Muscle layer of colon (tissue), 2 donors: Measurements from ENCODE around the gene PIGS.
"Not testable (repeated sequence)": the region's sequence is repeated elsewhere in the genome, so short reads cannot be mapped to it uniquely, and the experiment has no call there.

Experiments
- H3K27ac ChIP-seq: one replicate; pipeline ENCODE4 v1.7.0; 2013; ENCODE audit warnings: low read depth, mild to moderate bottlenecking, low read length, moderate library complexity
- H3K27me3 ChIP-seq, 2 donors: one replicate each; pipeline ENCODE4 v1.7.0; 2013; ENCODE audit warnings: low read length in 2 of 2, mild to moderate bottlenecking in 2 of 2; ENCODE audit not compliant: insufficient read depth in 2 of 2, control insufficient read depth in 1 of 2
- H3K36me3 ChIP-seq: one replicate; pipeline ENCODE4 v1.7.0; 2013; ENCODE audit warnings: mild to moderate bottlenecking, low read length; ENCODE audit not compliant: insufficient read depth
- H3K4me1 ChIP-seq: one replicate; pipeline ENCODE4 v1.7.0; 2013; ENCODE audit warnings: mild to moderate bottlenecking, low read length; ENCODE audit not compliant: insufficient read depth
- H3K4me3 ChIP-seq, 2 donors: one replicate each; pipeline ENCODE4 v1.7.0; 2013; ENCODE audit warnings: low read length in 2 of 2, low read depth in 1 of 2, mild to moderate bottlenecking in 1 of 2, moderate library complexity in 1 of 2
- H3K9ac ChIP-seq: one replicate; pipeline ENCODE4 v1.7.0; 2013; ENCODE audit warnings: low read length
- H3K9me3 ChIP-seq: one replicate; pipeline ENCODE4 v1.7.0; 2013; ENCODE audit warnings: mild to moderate bottlenecking, low read length
- donor health status: abdominal sarcoma.
- donor health status: Adenocarcinoma of cecum.

Gene PIGS

GRCh38 chr17:28571361-28572122, at the start of gene PIGS:
PIGS (minus strand) TSS chr17:28571524; CDS start chr17:28571496, 28 bp downstream.
- Histone ChIP-seq H3K27ac (peak within 1 kb of the TSS; percentile 79), H3K4me3 (peak within 1 kb of the TSS; percentile 66 to 88), H3K27me3 (no peaks in the 10 kb centered on the region), H3K4me1 (peaks cover 7% of the 10 kb centered on the region), H3K9ac (peak within 1 kb of the TSS; percentile 94), H3K9me3 (no peaks in the 10 kb centered on the region), H3K36me3 (peaks cover 6% of the 10 kb centered on the region)

GRCh38 chr17:28620010-28620409, 48.7 kb upstream of the PIGS start:
- Histone ChIP-seq H3K9me3 (no peaks in the 10 kb centered on the region), H3K27me3 (no peaks in the 10 kb centered on the region), H3K4me1 (no peaks in the 10 kb centered on the region), H3K36me3 (peaks cover 83% of the 10 kb centered on the region), H3K9ac (no peak overlapping the region), H3K4me3 (no peak overlapping the region), H3K27ac (no peak overlapping the region)

GRCh38 chr17:28618464-28618863, 47.1 kb upstream of the PIGS start:
- H3K4me3 ChIP-seq: no peak overlapping the region
- peaks cover 83% of the 10 kb centered on the region for H3K36me3 ChIP-seq

GRCh38 chr17:28616281-28616680, 45.0 kb upstream of the PIGS start:
- Histone ChIP-seq H3K27ac (no peak overlapping the region), H3K27me3 (no peaks in the 10 kb centered on the region), H3K9ac (no peak overlapping the region), H3K4me1 (no peaks in the 10 kb centered on the region), H3K4me3 (no peak overlapping the region), H3K36me3 (peaks cover 64% of the 10 kb centered on the region), H3K9me3 (no peaks in the 10 kb centered on the region)

More at GRCh38 chr17:28618464-28618863, 47.1 kb upstream of the PIGS start:
- Histone ChIP-seq H3K4me1 (no peaks in the 10 kb centered on the region), H3K27ac (no peak overlapping the region), H3K27me3 (no peaks in the 10 kb centered on the region), H3K9me3 (no peaks in the 10 kb centered on the region), H3K9ac (no peak overlapping the region)

- no peak overlapping the region for H3K4me3 ChIP-seq
- H3K9ac ChIP-seq: no peak overlapping the region
- H3K4me1 ChIP-seq: no peaks in the 10 kb centered on the region
- no peak overlapping the region for H3K27ac ChIP-seq
- H3K36me3 ChIP-seq: peaks cover 56% of the 10 kb centered on the region
- H3K27me3 ChIP-seq: no peaks in the 10 kb centered on the region
- H3K9me3 ChIP-seq: no peaks in the 10 kb centered on the region
These were observed 44.1 kb upstream of the PIGS start for GRCh38 chr17:28615260-28615940.

GRCh38 chr17:28613931-28614381, 42.6 kb upstream of the PIGS start, which contains the start of gene RSKR:
RSKR (minus strand) TSS chr17:28614185; CDS start chr17:28614161, 24 bp downstream.
- Histone ChIP-seq H3K9me3 (no peaks in the 10 kb centered on the region), H3K27me3 (no peaks in the 10 kb centered on the region), H3K27ac (no peak within 1 kb of the TSS), H3K9ac (no peak within 1 kb of the TSS), H3K4me3 (no peak within 1 kb of the TSS), H3K4me1 (no peaks in the 10 kb centered on the region), H3K36me3 (peaks cover 41% of the 10 kb centered on the region)

- Histone ChIP-seq H3K36me3 (peaks cover 37% of the 10 kb centered on the region), H3K9ac (no peak overlapping the region), H3K27ac (no peak overlapping the region), H3K27me3 (no peaks in the 10 kb centered on the region), H3K4me1 (no peaks in the 10 kb centered on the region), H3K4me3 (no peak overlapping the region), H3K9me3 (no peaks in the 10 kb centered on the region)
These were observed 41.9 kb upstream of the PIGS start for GRCh38 chr17:28612936-28613872.

GRCh38 chr17:28612531-28612930, 41.2 kb upstream of the PIGS start:
- Histone ChIP-seq H3K9me3 (no peaks in the 10 kb centered on the region), H3K27ac (no peak overlapping the region), H3K4me1 (no peaks in the 10 kb centered on the region), H3K9ac (no peak overlapping the region), H3K27me3 (no peaks in the 10 kb centered on the region), H3K4me3 (no peak overlapping the region), H3K36me3 (peaks cover 34% of the 10 kb centered on the region)

GRCh38 chr17:28610376-28610775, 39.1 kb upstream of the PIGS start:
- peaks cover 13% of the 10 kb centered on the region for H3K36me3 ChIP-seq

GRCh38 chr17:28604031-28604430, 32.7 kb upstream of the PIGS start:
- not testable (repeated sequence) for H3K36me3 ChIP-seq, H3K9ac ChIP-seq, H3K4me1 ChIP-seq, H3K9me3 ChIP-seq, H3K27me3 ChIP-seq, H3K27ac ChIP-seq, H3K4me3 ChIP-seq

More at GRCh38 chr17:28610376-28610775, 39.1 kb upstream of the PIGS start:
- Histone ChIP-seq H3K9me3 (no peaks in the 10 kb centered on the region), H3K9ac (no peak overlapping the region), H3K27me3 (no peaks in the 10 kb centered on the region), H3K27ac (no peak overlapping the region), H3K4me1 (no peaks in the 10 kb centered on the region), H3K4me3 (no peak overlapping the region)
